ENCODE measurements around the gene ITCH. TPM values are rescaled to one million over a fixed set of nuclear protein-coding genes. Genes with fewer than 3 reads are reported as not detected.
"Not testable (repeated sequence)": the region's sequence is repeated elsewhere in the genome, so short reads cannot be mapped to it uniquely, and the experiment has no call there.

Gene ITCH
- total RNA-seq, 2 donors from 2014 or later, result 46.2 to 70.6 TPM

- TF ChIP-seq CTCF (IDR thresholded peaks at IDR 0.05), result no peak
- Histone ChIP-seq H3K36me3 (no peaks in the 10 kb centered on the region), H3K27ac (no peak overlapping the region), H3K4me1 (ENCODE audit: control insufficient read depth in 1 of 2, low read depth in 2 of 2) (no peaks in the 10 kb centered on the region), H3K27me3 (replicated peaks; ENCODE audit: insufficient read depth) (no peaks in the 10 kb centered on the region), H3K4me3 (no peak overlapping the region), H3K9me3 (no peaks in the 10 kb centered on the region)
- DNase-seq (ENCODE audit: low spot score) (no peak), ATAC-seq (ENCODE audit: insufficient number of reproducible peaks, low FRiP score, low read depth) (no peak)
These were observed 13.0 kb upstream of the ITCH start for GRCh38 chr20:34350095-34350494.

DNA sequence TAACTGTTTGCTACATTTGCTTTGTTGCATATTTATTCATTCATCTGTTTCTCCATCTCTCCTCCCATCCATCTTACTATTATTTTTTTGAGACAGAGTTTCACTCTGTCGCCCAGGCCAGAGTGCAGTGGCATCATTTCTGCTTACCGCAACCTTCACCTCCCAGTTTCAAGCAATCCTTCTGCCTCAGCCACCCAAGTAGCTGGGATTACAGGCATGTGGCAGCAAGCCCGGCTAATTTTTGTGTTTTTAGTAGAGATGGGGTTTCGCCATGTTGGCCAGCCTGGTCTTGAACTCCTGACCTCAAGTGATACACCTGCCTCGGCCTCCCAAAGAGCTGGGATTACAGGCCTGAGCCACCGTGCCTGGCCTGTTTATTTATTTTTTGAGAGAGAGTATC, 9.6 kb upstream of the ITCH start:
- not testable (repeated sequence) for DNase-seq (ENCODE audit: low spot score)

GRCh38 chr20:34355427-34355826, 7.6 kb upstream of the ITCH start:
- no peak for ATAC-seq (ENCODE audit: insufficient number of reproducible peaks, low FRiP score, low read depth)
- Histone ChIP-seq H3K27ac (no peak overlapping the region), H3K9me3 (no peaks in the 10 kb centered on the region), H3K36me3 (no peaks in the 10 kb centered on the region), H3K4me1 (ENCODE audit: control insufficient read depth in 1 of 2, low read depth in 2 of 2) (no peaks in the 10 kb centered on the region), H3K4me3 (no peak overlapping the region), H3K27me3 (replicated peaks; ENCODE audit: insufficient read depth) (no peaks in the 10 kb centered on the region)
- no peak for DNase-seq (ENCODE audit: low spot score)
- no peak for TF ChIP-seq CTCF (IDR thresholded peaks at IDR 0.05)

More for the DNA sequence above, 9.6 kb upstream of the ITCH start:
- ATAC-seq (ENCODE audit: insufficient number of reproducible peaks, low FRiP score, low read depth); H3K27me3 ChIP-seq (replicated peaks; ENCODE audit: insufficient read depth); H3K4me3 ChIP-seq; H3K36me3 ChIP-seq; H3K9me3 ChIP-seq; H3K4me1 ChIP-seq (ENCODE audit: control insufficient read depth in 1 of 2, low read depth in 2 of 2); H3K27ac ChIP-seq: not testable (repeated sequence)

GRCh38 chr20:34359729-34360128, 3.3 kb upstream of the ITCH start:
- not testable (repeated sequence) for H3K27ac ChIP-seq; H3K4me3 ChIP-seq; DNase-seq (ENCODE audit: low spot score); ATAC-seq (ENCODE audit: insufficient number of reproducible peaks, low FRiP score, low read depth); H3K36me3 ChIP-seq; H3K27me3 ChIP-seq (replicated peaks; ENCODE audit: insufficient read depth); H3K9me3 ChIP-seq
- H3K4me1 ChIP-seq (ENCODE audit: control insufficient read depth in 1 of 2, low read depth in 2 of 2), result peaks cover 5 to 10% of the 10 kb centered on the region in 2 donors

- no peak for ATAC-seq (ENCODE audit: insufficient number of reproducible peaks, low FRiP score, low read depth)
- Histone ChIP-seq H3K4me3 (peak overlapping the region; percentile 85), H3K27me3 (replicated peaks; ENCODE audit: insufficient read depth) (no peaks in the 10 kb centered on the region)
These were observed 491 bp upstream of the ITCH start for GRCh38 chr20:34362502-34363061.

More at GRCh38 chr20:34362502-34363061, 491 bp upstream of the ITCH start:
- H3K27ac ChIP-seq, result peak overlapping the region in 1 of 2 donors; percentile 88
- no peak for DNase-seq (ENCODE audit: low spot score)
- TF ChIP-seq CTCF (IDR thresholded peaks at IDR 0.05), result no peak
- H3K36me3 ChIP-seq, result no peaks in the 10 kb centered on the region
- no peaks in the 10 kb centered on the region for H3K9me3 ChIP-seq
- H3K4me1 ChIP-seq (ENCODE audit: control insufficient read depth in 1 of 2, low read depth in 2 of 2), result peaks cover 23 to 37% of the 10 kb centered on the region in 2 donors

Measured in thoracic aorta (tissue), 2 donors.